Ovary (tissue), 9 donors: ENCODE results near the gene ENTPD1. TPM values are rescaled to one million over a fixed set of nuclear protein-coding genes. Genes with fewer than 3 reads are reported as not detected.

ENCODE experiments used
- DNase-seq, 5 donors: peaks; one replicate each; pipeline ENCODE4 v3.0.0-alpha.2; 2019 to 2020
- H3K27ac ChIP-seq, 2 donors: fragments of 200-600 bp; one replicate each; pipeline versions ENCODE4 v1.5.1 to v1.8.0; 2019 to 2022
- H3K27me3 ChIP-seq: fragments of 200-600 bp; one replicate; pipeline ENCODE4 v1.8.0; 2022
- H3K36me3 ChIP-seq: fragments of 200-600 bp; sonication (generic); one replicate; pipeline ENCODE4 v1.5.1; 2019
- H3K4me1 ChIP-seq: one replicate; pipeline ENCODE4 v1.8.1; 2013; ENCODE audit warnings: mild to moderate bottlenecking, moderate library complexity; ENCODE audit not compliant: insufficient read depth
- H3K4me3 ChIP-seq: fragments of 200-600 bp; sonication (generic); one replicate; pipeline ENCODE4 v1.5.1; 2017
- H3K9me3 ChIP-seq, 2 donors: fragments of 200-600 bp in 1 of 2; sonication (generic) in 1 of 2; one replicate each; pipeline versions ENCODE4 v1.5.1 to v1.8.1; 2013 to 2019; ENCODE audit warnings: mild to moderate bottlenecking in 1 of 2, moderate library complexity in 1 of 2
- EP300 ChIP-seq: sonication (generic); formaldehyde crosslinking; IDR thresholded peaks from one replicate; pipeline ENCODE4 v1.6.1; 2017; ENCODE audit warnings: antibody characterized with exemption
- POLR2A ChIP-seq: fragments of 450-650 bp; IDR thresholded peaks from one replicate; pipeline ENCODE4 v1.6.1; 2017; ENCODE audit warnings: antibody characterized with exemption, mild to moderate bottlenecking, moderate library complexity
- whole genome bisulfite sequencing, 3 donors: extraction: QIAGEN DNeasy Blood & Tissue Kit in 1 of 3; methylation state at CpG; one replicate each; pipeline versions ENCODE4 v1.1.5 to v1.1.7; 2013 to 2017; 5-methylcytosine and 5-hydroxymethylcytosine counted together
- intact Hi-C, 4 donors: fragments of 100-400 bp; cut with DNase I; formaldehyde crosslinking; loops; one replicate each; pipeline versions ENCODE4 v1.11.0 to v1.15.1; 2022 to 2023
- polyA plus RNA-seq, 2 donors: library from polyadenylated mRNA; stranded (reverse); fragments of 200-250 nt in 1 of 2; fragments of 350-450 nt in 1 of 2; fragmentation: Illumina TruSeq in 1 of 2; extraction: RNeasy Lipid Tissue Mini Kit (QIAGEN cat#74804) in 1 of 2; gene quantifications; one replicate each; pipeline ENCODE4 v1.2.3, GENCODE V29; 2013 to 2014
- total RNA-seq, 7 donors: library from RNA; depleted of rRNA in 2 of 7; stranded (reverse); fragments of >200 nt in 2 of 7; fragmentation: NEBNext Ultra II Directional in 3 of 7; extraction: Animal tissue kit (Norgen Biotek cat#: 25700) in 3 of 7; gene quantifications; one replicate each; pipeline versions ENCODE4 v1.1.0 to v1.2.4, GENCODE V29; 2016 to 2023
- TF ChIP-seq, protein P1 (sequence below), 3 donors: fragments of 450-650 bp in 2 of 3; fragments of 200-600 bp in 1 of 3; IDR thresholded peaks; one replicate each; pipeline versions ENCODE4 v1.5.1 to v1.8.0; 2016 to 2022; ENCODE audit warnings: antibody characterized with exemption in 3 of 3, mild to moderate bottlenecking in 1 of 3
- donor health status: DM: no; HTN: no; CAD: no; lungs with moderate emphysema.
- donor health status: DM: no; HTN: no; CAD: no.
- donor health status: Bipolar disorder and iron deficiency.
- donor health status: DM: yes; HTN: yes; CAD: no.
- donor health status: DM: no; HTN: no; CAD: no.
- donor health status: DM: yes; HTN: yes; CAD: no.

Gene ENTPD1
- total and polyA plus RNA-seq, 9 donors: 3.0 to 51.5 (median 8.1) TPM

DNA sequence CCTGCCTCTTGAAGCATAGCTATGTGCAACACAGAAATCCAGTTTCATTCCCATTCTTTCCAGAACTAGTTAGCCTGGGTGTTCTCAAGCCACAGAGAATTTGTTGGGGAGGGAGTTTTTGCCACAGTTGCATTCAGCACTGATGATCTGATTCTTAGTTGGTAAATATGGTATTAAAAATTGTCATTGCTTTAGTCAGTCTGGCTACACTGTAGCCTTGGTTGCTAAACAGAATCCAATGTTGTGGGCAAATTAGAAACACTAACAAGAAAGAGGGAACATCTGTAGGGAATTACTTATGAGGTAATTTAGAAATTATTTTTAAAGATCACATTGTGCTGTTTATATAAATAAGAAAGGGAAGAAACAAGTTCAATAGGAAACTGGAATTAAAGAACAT is 94.8 kb downstream of the ENTPD1 start:
- DNase-seq: no peak
- TF ChIP-seq POLR2A: no peak
- Histone ChIP-seq H3K27me3 (no peaks in the 10 kb centered on the region), H3K4me1 (no peaks in the 10 kb centered on the region), H3K27ac (no peak overlapping the region), H3K36me3 (no peaks in the 10 kb centered on the region), H3K9me3 (no peaks in the 10 kb centered on the region), H3K4me3 (no peak overlapping the region)
- intact Hi-C loops: no loop called here

DNA sequence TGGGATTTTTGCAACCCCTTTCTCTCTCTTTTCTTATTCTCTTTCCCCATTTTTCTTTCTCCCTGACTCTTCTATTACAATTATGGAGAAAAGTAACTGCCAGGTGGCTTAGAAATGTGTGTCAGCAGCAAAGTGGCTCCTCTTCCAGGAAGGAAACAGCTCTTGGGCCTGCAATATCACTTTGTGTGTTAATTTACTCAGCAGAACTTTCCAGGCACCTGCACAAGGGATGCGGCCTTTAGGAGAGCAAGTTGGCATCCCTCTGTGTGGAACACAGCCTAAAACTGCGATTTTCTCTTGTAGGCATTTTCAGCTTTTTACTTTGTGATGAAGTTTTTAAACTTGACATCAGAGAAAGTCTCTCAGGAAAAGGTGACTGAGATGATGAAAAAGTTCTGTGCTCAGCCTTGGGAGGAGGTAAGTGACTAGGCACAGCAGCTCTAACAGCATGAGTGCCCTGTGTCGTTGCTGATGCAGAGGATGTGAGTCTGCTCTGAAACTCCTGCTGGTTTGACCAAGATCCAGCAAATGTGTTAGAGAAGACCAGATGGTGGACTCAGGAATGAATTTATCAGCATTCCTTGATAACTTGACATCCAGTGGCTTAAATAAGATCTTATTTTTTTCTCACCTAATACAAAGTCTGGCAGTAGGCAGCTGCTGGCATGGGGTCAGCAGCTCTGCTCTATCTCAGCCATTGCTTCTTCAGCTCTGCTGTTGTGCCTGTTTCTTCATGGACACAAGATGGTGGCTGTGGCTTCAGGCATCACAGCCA is 104.4 kb downstream of the ENTPD1 start:
- DNase-seq: no peak
- no peaks in the 10 kb centered on the region for H3K9me3 ChIP-seq
- no peak overlapping the region for H3K4me3 ChIP-seq
- H3K4me1 ChIP-seq: no peaks in the 10 kb centered on the region
- TF ChIP-seq POLR2A: no peak
- TF ChIP-seq, protein P1, sequence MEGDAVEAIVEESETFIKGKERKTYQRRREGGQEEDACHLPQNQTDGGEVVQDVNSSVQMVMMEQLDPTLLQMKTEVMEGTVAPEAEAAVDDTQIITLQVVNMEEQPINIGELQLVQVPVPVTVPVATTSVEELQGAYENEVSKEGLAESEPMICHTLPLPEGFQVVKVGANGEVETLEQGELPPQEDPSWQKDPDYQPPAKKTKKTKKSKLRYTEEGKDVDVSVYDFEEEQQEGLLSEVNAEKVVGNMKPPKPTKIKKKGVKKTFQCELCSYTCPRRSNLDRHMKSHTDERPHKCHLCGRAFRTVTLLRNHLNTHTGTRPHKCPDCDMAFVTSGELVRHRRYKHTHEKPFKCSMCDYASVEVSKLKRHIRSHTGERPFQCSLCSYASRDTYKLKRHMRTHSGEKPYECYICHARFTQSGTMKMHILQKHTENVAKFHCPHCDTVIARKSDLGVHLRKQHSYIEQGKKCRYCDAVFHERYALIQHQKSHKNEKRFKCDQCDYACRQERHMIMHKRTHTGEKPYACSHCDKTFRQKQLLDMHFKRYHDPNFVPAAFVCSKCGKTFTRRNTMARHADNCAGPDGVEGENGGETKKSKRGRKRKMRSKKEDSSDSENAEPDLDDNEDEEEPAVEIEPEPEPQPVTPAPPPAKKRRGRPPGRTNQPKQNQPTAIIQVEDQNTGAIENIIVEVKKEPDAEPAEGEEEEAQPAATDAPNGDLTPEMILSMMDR (IDR thresholded peaks at IDR 0.05): no peak
- TF ChIP-seq EP300: no peak
- no peaks in the 10 kb centered on the region for H3K27me3 ChIP-seq
- WGBS, 3 donors: 76 to 85% (median 79%) methylated on average over 3 of the region's 3 CpGs
- no peak overlapping the region for H3K27ac ChIP-seq
- intact Hi-C loops: no loop called here
- no peaks in the 10 kb centered on the region for H3K36me3 ChIP-seq

DNA sequence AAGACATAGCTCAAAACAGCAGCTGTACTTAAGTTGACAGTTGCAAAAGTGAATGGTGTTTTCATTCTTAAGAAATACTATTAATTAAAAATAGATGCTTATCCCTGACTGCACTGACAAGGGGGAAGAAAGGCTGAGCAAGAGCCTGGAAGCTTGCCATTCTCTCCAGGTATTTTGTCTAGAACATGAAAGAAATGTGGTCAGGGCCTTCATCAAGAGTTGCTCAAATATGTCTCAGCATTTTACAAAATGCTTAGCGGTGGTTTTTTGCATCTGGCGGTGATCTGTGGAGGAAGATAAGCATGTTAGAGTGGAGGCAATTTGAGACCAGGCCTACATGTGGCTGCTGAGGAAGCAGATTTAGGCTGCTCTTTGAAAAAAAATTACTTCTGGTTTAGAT is 105.4 kb downstream of the ENTPD1 start:
- H3K27ac ChIP-seq: no peak overlapping the region
- intact Hi-C loops: no loop called here
- 72 to 91% (median 80%) methylated on average over 2 of the region's 2 CpGs for WGBS, 3 donors

DNA sequence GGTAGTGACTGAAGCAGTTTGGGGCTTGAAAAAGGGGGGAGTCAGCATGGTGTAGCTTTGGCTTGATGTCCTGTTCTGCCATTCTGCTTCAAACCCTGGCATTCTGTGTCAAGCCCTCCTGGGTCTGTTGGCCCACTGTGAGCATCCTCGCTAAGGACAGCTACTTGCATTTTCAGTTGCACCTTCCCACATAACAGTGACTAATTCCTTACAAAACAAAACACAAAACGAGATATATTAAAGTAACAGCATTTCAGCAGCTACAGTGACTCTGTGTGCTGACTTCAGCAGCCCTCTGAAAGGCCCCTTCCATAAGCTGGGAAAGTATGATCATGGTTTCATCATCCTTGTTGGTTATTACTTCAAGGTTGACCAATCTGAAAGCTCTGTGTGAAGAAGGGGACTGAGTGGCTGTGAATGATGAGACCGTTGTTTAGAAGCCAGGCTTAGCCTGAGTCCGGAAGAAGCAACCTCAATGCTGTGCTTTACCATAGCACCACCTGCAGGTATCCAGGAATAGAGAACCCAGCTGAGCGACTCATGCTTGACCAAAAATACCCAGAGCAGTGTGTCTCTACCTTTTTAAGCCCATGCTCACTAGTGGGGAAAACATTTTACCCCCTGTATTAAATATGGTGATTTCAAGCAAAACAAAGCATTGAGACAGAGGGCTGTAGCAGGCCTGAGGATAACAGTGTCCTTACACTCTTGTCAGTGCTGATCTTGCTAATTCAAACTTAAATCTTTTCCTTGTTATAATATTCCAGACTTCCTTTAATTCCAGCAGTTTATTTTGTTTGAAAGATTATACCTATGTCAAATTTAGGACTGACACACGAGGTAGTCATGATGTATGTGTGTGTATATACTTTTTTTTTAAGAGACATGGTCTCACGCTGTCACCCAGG is 109.2 kb downstream of the ENTPD1 start:
- H3K27me3 ChIP-seq: no peaks in the 10 kb centered on the region
- intact Hi-C loops: no loop called here
- DNase-seq: peak in 1 of 5 donors; percentile 16
- no peak overlapping the region for H3K4me3 ChIP-seq
- H3K4me1 ChIP-seq: no peaks in the 10 kb centered on the region
- no peak overlapping the region for H3K27ac ChIP-seq
- no peaks in the 10 kb centered on the region for H3K36me3 ChIP-seq
- TF ChIP-seq EP300: no peak
- TF ChIP-seq, protein P1 (IDR thresholded peaks at IDR 0.05): no peak
- no peak for TF ChIP-seq POLR2A
- 28 to 32% (median 28%) methylated on average over 7 of the region's 7 CpGs for WGBS, 3 donors
- no peaks in the 10 kb centered on the region for H3K9me3 ChIP-seq

More for the DNA sequence above, 105.4 kb downstream of the ENTPD1 start:
- TF ChIP-seq POLR2A: no peak
- TF ChIP-seq EP300: no peak
- Histone ChIP-seq H3K4me1 (no peaks in the 10 kb centered on the region), H3K4me3 (no peak overlapping the region), H3K27me3 (no peaks in the 10 kb centered on the region), H3K36me3 (no peaks in the 10 kb centered on the region), H3K9me3 (no peaks in the 10 kb centered on the region)
- DNase-seq: no peak

DNA sequence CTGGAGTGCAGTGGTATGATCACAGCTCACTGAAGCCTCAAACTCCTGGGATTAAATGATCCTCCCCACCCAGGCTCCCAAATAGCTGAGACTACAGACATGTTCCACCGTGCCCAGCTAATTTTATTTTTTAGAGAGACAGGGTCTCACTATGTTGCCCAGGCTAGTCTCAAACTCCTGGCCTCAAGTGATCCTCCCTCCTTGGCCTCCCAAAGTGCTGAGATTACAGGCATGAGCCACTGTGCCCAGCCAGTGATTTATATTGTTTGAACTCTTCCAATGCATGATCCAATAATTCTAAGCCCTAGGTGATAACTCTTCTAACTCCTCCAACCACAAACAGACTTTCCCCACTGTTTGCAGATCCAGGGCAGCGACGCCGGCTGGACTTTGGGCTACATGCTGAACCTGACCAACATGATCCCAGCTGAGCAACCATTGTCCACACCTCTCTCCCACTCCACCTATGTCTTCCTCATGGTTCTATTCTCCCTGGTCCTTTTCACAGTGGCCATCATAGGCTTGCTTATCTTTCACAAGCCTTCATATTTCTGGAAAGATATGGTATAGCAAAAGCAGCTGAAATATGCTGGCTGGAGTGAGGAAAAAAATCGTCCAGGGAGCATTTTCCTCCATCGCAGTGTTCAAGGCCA is 110.0 kb downstream of the ENTPD1 start:
- H3K27ac ChIP-seq: no peak overlapping the region

More for the DNA sequence above, 110.0 kb downstream of the ENTPD1 start:
- intact Hi-C loops: no loop called here
- Histone ChIP-seq H3K27me3 (no peaks in the 10 kb centered on the region), H3K4me1 (no peaks in the 10 kb centered on the region), H3K9me3 (no peaks in the 10 kb centered on the region), H3K4me3 (no peak overlapping the region), H3K36me3 (no peaks in the 10 kb centered on the region)
- TF ChIP-seq, protein P1 (IDR thresholded peaks at IDR 0.05): no peak
- TF ChIP-seq EP300 (no peak), POLR2A (no peak)
- DNase-seq: no peak
- WGBS, 3 donors: 64 to 70% (median 64%) methylated on average over 6 of the region's 6 CpGs
